GM19372 (cell line): ENCODE measurements around the gene STAT4.
"Not testable (repeated sequence)": the region's sequence is repeated elsewhere in the genome, so short reads cannot be mapped to it uniquely, and the experiment has no call there.

Source experiments
- ATAC-seq: cut with Tn5 transposase; IDR thresholded peaks from one replicate; pipeline ENCODE4 v1.9.1; 2021; ENCODE audit warnings: mild to moderate bottlenecking, low read depth, moderate library complexity; ENCODE audit not compliant: unreplicated experiment

STAT4 gene

GRCh38 chr2:190999949-191000665 lies 150.7 kb downstream of the STAT4 start:
- ATAC-seq: no peak

DNA sequence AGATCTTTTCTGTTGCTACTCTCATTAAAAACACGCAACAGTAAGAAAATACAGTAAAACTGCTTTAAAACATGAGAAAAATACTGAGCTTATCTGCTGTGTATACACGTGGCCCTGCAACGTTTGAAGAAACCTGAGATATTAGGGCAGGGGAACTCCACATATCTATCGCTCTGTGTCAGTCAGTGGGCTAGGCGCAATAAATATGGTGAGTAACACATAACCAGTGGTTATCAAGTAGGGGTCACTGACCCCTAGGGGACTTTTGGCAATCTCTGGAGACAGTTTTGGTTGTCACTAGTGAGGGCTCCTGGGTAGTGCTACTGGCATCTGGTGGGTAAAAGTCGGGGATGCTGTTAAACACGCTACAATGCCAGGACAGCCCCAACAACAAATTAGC lies 151.7 kb downstream of the STAT4 start:
- no peak for ATAC-seq

DNA sequence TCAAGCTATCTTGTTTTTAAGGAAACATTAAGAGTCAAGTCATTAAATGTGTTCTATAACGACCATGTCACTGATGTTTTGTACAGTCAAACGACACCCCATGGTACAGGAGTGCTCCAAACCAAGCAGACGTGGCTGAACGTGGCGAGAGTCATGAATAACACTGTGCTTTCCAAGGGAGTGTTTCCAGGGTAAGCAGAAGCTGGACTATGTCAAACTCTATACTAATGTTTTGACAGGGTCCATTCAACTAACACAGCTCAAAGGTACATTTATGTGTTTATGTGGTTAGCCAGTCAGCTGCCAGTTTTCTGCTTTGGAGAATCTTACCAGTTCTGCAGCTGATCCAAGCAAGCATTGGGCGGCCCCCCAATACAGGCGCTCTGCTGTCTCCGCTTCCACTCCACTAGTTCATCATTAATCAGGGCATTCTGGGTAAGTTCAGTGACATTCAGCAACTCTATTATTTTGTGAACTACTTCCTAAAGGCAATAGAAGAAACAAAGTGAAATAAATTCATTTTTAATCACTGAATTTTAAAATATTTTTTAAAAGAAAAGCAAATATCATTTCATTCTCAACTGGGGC lies 153.2 kb downstream of the STAT4 start:
- no peak for ATAC-seq

GRCh38 chr2:190996947-190997346 lies 153.8 kb downstream of the STAT4 start:
- no peak for ATAC-seq

DNA sequence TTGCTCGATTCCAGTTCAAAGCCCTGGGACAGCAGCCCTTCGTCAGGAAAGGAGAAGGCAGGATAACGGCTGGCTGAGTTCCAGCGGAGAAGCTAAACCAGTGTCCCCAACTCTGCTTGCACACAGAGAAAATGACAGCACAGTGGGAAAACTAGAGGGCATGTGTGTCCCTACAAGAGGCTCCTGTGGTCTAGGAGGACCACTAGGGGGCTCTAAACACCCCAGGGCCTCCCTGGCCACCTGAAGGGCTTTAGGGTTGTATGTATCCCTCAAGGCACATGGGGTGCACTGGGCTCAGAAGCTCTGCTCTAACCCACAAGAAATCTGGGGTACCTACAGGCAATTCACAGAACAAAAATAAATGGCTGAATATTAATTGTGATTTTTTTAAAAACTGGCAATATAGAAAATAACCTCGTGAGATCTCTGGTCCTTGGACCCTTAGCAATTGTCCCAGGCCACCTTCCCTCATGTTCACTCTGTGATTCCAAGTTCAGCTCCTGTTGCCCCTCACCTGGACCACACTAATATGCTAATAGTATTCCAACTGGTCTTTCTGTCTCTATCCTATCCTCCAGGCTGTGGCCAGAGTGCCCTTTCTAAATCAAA lies 154.4 kb downstream of the STAT4 start:
- ATAC-seq: no peak

DNA sequence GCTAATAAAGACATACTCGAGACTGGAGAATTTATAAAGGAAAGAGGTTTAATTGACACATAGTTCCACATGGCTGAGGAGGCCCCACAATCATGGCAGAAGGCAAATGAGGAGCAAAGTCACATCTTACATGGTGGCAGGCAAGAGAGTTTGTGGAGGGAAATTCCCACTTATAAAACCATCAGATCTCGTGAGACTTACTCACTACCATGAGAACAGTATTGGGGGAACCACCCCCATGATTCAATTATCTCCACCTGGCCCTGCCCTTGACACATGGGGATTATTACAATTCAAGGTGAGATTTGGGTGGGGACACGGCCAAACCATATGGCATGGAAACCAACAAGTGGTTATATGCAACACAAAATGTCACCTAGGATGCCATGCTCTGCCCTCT lies 155.5 kb downstream of the STAT4 start:
- ATAC-seq: not testable (repeated sequence)

GRCh38 chr2:190994148-190994547 lies 156.6 kb downstream of the STAT4 start:
- ATAC-seq: no peak

DNA sequence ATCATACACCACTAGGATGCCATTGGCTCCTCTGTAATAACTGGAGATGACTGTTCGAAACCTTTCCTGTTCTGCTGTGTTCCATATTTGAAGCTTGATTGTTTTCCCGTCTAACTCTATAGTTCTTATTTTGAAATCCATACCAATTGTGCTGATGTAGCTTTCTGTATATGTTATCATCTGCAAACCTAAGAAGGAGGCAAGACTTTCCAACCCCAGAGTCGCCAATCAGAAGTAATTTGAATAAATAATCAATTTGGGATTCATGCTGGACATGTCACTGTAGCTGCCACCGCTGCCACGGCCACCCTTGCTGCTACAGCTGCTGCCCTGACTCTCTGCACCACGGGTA lies 157.5 kb downstream of the STAT4 start:
- ATAC-seq: no peak

DNA sequence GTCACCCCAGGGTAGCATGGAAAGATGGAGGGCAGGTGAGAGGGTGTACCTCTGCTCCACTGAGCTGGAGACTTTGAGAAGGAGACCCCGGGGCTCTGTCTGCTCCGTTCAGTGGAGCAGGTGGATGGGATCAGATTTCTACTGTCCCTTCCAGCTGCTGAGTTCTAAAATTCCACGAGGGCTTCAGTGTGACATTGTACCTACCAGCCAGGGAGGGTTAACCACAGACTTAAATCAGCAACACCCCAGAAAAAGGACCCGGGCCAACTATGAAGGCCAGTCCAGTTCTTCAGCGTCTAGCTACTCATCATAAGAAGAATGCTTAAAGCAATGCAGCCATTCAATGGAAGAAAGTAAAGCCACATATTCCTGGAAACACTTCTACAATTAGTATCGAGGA lies 160.7 kb downstream of the STAT4 start:
- no peak for ATAC-seq

- ATAC-seq: no peak
These were observed 161.9 kb downstream of the STAT4 start for GRCh38 chr2:190988910-190989309.

- ATAC-seq: no peak
These were observed 162.9 kb downstream of the STAT4 start for GRCh38 chr2:190987938-190988337.

- ATAC-seq: no peak
These were observed 163.7 kb downstream of the STAT4 start for GRCh38 chr2:190987116-190987515.

GRCh38 chr2:190986221-190986953 lies 164.4 kb downstream of the STAT4 start:
- ATAC-seq: no peak

GRCh38 chr2:190984595-190984994 lies 166.2 kb downstream of the STAT4 start:
- ATAC-seq: no peak

DNA sequence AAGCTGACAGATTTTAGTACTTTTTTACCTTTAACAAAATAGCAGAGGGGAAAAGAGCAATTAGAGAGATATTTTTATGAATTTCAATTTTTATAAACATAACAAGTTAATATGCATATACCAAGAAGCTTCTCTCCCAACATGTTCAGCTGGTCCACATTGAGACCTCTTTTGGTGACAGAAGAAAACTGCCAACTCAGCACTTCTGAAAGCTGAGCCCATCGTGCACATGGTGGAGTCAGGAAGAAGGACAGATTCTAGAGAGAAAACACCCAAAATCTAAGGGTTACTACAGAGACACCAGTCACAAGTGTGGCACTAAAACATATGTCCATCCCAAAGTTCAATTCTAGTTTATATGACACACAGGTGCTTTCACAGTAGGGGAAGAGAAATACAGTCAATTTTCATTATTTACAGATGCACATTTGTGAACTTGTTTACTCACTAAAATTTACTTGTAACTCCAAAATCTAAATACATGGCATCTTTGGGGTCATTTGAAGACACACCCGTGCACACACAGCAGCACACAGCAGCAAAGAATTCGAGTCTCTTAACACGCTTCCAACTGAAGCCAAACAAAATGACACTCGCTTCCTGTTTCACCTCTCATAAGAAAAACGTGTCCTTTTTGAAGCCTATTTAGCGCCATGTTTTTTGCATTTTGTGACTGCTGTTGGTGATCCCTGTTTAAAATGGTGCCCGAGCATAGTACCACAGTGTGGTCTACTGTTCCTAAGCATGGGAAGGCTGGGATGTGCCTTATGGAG lies 168.3 kb downstream of the STAT4 start:
- no peak for ATAC-seq

GRCh38 chr2:190981733-190982132 lies 169.1 kb downstream of the STAT4 start:
- ATAC-seq: no peak

DNA sequence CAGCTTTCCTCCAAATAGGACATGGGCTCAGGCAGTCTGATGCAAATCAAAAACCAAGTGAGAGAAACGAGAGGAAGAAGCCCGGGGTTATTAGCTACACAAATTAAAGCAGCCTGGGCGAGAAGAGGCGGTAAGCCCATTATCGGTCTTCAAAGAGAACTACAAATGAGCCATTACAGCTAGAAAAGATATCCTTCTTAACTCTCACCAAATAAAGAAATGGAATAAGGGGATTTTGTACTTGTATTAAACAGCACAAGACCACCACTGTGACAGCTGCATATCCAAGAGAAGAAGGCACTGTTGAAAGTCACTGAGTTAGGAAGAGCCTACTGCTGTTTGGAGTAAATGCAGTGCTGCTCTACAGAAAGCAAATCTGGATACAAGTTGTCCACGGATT lies 169.5 kb downstream of the STAT4 start:
- no peak for ATAC-seq

DNA sequence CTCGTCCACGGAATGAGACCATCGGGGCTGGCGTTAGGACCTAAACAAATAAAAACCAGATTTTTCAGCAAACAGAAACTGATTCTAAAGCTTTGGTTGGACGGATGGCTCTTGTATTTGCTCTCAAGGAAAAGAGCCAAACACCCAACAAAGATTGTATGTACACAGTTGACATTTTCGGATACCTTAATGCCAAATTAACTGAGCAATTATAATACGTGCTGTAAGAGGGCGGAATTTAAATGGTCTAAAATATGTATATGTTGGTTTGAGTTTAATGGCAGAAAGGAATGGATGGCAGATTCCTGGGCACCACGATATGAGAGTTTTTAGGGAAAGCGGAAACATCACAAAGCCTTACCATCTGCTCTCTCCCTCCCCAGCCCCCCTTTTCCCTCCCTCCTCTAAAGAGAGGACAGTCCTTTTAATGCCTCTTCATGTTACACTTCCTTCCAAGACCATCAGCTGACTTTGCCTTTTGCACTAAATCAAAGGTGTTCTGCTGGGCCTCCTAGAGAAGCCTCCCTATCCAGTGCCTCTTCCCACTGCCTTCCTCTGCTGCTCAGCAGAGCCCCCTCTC lies 170.1 kb downstream of the STAT4 start:
- no peak for ATAC-seq

- ATAC-seq: no peak
These were observed 170.7 kb downstream of the STAT4 start for GRCh38 chr2:190979906-190980629.
